NCI-H1048 (cell line): ENCODE data around the gene ATP8A1.
"Not testable (repeated sequence)": the region's sequence is repeated elsewhere in the genome, so short reads cannot be mapped to it uniquely, and the experiment has no call there.

ENCODE experiments used
- DNase-seq: peaks from one replicate; lab custom pipeline; 2025; lab: John Stamatoyannopoulos, UW

Gene ATP8A1

DNA sequence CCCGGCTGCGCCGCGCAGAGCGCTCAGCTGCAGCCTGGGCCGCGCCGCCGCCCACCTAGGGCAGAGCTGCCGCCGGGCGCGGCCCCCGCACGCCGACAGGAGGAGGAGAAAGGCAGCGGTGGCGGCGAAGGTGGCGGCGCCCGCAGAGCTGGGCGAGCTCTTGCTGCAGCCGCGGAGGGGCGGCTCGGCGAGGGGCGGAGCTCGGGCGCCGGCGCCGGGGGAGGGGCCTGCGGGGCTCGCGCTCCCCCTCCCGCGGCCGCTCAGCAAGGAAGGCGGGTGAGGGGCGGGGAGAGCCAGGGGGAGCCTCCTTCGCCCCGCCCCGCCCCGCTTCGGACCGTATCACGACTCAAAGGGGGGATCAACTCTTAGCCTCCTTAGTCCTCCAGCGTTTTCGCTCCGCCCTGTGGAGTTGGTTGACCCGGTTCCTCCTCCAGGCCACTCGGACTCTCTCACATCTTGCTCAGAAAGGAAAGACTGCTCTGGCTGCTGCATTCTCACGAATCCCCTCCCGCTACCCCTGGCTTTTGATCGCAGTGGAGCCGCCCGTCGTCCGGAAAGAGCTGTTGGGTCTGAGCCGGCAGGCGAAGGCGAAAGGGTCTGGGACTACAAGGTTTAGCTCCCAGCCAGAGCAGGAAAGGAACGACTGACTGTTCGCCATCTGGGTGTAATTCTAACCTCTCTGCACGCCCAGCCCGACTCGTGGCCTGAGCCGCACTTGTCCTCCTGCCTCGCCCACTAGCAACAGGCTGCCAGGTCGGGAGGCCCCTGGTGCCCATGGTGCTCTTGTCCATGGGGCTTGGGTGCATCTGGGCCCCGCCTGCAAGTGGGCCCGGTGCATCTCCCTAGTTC, at the start of gene ATP8A1:
ATP8A1 (minus strand) TSS at position 162 of the 849 bp plus-strand sequence. CDS start 232 bp downstream, outside the sequence.
- peak; percentile 73 for DNase-seq

- no peak for DNase-seq
Observed at GRCh38 chr4:42706086-42706485, 49.2 kb upstream of the ATP8A1 start.

GRCh38 chr4:42703813-42704212, 46.9 kb upstream of the ATP8A1 start:
- DNase-seq: no peak

- DNase-seq: no peak
Observed at GRCh38 chr4:42702895-42703294, 46.0 kb upstream of the ATP8A1 start.

DNA sequence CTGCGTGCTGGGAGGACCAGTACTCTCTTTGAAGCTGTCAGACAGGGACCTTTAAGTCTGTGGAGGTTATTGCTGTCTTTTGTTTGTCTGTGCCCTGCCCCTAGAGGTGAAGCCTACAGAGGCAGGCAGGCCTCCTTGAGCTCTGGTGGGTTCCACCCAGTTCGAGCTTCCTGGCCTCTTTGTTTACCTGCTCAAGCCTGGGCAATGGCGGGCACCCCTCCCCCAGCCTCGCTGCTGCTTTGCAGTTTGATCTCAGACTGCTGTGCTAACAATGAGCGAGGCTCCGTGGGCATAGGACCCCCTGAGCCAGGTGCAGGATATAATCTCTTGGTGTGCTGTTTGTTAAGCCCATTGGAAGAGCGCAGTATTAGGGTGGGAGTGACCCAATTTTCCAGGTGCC, 44.9 kb upstream of the ATP8A1 start:
- not testable (repeated sequence) for DNase-seq

DNA sequence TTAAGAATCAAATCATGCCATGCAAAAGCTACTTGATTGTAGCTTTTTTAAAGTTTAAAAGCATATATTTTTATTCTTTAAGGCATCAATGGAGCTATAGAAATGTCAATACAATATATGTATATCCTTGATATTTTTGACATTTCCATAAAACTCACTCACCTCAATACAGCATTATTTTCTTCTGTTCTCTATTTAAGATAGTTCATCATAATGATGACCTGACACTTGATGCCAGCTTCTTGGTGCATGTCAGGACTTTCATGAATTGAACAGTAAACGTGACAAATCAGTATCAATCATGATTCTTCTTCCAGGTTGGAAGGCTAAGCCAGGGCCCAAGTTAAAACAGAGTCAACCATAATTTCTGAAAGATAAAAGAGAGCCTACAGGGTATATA, 33.6 kb upstream of the ATP8A1 start:
- no peak for DNase-seq

- no peak for DNase-seq
Observed at GRCh38 chr4:42683393-42683792, 26.5 kb upstream of the ATP8A1 start.

DNA sequence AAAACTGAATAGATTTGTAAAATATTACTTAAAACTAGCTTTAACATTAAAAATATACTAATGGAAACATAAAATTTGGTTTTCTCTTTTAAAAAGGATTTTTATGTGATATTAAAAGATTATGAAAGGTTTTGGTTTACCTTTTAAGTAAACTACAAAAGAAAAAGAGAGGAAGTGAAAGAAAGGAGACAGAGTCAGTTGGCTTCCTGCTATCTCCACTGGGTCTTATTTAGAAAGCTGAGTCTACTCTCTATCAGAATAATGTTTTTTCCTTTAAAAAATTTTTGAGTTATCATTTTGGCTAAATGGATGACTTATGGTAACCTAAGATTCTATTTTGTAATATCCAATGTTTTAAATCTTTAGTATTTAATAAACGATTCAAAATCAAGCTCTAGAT, 21.6 kb upstream of the ATP8A1 start:
- DNase-seq: no peak

GRCh38 chr4:42676066-42676951, 19.4 kb upstream of the ATP8A1 start:
- DNase-seq: no peak

- no peak for DNase-seq
Observed at GRCh38 chr4:42673082-42673425, 16.1 kb upstream of the ATP8A1 start.

DNA sequence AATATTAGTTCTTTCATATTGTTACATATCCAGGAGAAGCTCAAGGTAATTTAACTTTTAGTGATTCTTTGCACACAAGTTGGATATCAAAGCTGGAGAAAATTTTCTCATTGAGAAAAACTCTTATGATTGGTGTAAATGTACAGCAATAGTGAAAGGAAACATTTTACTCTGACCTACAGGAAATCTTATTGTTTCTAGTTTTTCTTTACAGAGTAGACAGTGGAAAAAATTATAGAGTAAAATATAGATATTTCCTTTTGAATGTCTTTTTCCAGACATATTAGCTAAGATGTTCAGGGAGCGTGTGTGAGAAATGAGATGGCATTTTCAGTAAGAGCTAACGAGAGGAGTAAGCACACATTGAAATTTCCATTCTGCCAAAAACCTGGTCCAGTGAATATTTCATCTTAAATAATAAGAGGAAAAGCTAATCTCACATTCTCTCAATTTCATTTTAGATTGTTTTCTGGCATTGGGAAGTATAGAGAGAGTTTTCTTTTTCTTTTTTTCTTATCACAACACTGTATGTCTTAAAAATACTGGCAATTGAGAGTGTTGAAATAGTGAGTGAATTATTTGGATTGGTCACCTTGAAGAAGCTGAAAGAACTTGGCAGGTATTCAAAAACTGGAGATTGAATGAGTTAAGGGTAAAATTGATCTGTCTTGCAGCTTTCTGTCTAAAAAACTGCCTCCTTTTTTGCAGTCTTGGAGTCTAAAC, 15.6 kb upstream of the ATP8A1 start:
- no peak for DNase-seq

DNA sequence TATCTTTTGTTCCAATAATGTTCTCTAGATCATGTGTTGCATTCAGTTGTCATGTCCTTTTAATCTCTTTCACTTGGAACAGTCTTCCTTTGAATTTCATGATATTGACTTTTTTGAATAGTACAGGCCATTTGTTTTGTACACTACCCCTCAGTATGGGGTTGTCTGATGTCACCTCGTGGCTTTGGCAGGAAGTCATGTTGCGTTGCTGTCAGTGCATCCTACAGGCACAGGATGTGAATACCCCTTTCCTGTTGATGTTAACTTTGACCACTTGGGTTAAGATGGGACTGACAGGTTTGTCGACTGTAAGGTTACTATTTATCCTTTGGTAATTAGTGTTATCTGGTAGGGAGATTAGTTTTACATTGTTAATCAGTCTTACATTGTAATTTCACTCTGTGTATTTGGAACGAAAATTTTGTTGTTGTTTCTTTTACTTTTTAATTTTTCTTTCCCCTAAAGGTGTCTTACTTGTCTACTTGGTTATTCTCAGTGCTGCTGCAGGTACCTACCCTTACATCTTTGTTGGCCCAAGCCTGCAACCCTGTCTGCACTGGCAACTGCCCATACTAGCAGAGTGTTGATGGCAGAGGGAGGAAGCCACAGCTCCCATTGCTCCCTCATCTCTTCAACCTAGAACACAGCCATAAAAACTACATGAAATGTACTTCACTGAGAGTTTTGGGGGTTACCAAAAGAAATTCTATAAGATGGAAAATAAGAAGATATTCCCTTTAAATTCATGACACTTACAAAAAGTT, 14.7 kb upstream of the ATP8A1 start:
- DNase-seq: no peak

- no peak for DNase-seq
Observed at GRCh38 chr4:42658261-42658660, 1.4 kb upstream of the ATP8A1 start.

- no peak for DNase-seq
Observed at GRCh38 chr4:42656679-42656943, 294 bp downstream of the ATP8A1 start.

DNA sequence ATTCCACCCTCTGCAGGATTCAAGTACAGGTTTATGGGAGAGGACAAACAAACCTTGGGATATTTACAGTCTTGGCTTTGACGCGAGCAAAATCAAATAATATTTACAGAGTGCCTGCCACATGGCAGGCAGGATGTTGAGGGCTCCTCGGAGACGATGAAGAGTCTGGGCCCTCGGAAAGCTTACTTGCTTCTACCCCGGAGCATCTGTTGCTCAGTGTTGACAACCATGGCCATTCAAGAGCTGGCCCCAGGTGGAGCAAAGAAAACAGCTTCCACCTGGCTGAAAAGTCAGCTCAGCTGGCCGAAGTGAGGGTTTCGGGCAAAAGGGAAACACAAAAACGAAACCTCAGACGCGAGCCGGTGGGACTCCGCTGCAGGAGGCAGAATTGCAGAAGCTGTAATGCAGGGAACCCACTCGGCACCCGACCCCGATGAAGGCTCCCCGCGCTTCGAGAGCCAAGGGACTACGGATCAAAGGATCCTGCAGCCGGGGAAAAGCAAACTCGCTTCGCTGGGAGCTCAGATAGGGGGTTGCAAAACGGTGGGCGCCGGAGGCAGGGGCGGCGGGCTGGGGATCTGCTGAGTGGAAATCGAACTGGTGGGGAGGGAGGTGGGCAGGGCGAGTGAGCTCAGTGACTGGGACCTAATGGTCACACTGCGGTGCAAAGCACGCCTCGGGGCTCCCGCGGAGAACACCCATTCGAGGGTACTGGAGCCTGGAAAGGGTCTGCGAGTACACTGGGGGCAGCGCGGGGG, 805 bp downstream of the ATP8A1 start:
- DNase-seq: no peak

GRCh38 chr4:42655269-42655637, 1.7 kb downstream of the ATP8A1 start:
- DNase-seq: no peak

GRCh38 chr4:42654631-42655268, 2.2 kb downstream of the ATP8A1 start:
- DNase-seq: no peak

DNA sequence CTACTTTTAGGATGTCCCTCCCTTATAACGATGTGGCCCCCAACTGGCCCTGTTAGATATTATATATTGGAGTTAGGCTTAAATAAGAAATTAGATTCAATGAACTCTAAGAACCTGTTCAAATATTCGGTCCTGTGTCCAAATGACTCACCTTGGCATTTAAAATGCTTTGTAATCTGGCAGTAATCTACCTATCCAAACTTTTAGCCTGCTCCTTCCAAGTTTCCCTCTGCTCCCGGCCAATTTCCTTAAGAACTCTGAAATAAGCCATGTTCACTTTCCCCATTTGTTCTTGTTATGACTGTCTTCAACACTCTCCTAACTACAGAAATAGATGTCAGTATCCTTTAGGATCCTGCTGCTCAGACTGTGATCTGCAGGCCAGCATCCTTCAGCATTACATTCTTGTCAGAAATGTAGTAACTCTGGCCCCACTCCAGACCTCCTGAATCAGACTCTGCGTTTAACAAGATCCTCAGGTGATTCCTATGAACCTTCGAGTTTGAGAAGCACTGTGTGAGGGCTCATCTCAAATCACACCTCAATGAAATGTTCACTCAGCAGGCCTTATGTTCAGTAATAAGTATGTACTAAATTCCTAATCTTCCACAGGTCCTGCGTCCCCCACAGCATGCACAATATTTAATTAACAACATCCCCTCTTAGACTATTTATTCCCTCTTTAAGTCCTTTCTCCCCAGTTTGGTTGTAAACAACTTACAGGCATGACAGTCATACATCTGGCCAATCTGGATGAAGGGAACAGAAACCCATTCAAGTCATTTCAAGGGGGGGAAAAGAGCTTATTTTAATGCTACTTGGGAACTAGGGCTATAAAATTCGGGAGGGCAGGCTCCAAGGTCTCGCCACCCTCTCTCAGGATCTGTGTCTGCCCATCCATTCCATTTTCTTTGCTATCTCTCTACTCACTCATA, 3.0 kb downstream of the ATP8A1 start:
- DNase-seq: no peak

- not testable (repeated sequence) for DNase-seq
Observed at GRCh38 chr4:42652529-42653231, 4.2 kb downstream of the ATP8A1 start.
